ENCODE data around the gene TP53TG5. TPM values are rescaled to one million over a fixed set of nuclear protein-coding genes. Genes with fewer than 3 reads are reported as not detected.

TP53TG5 gene
- total RNA-seq, 1 donor from 2014 or later, result 0.08 TPM

DNA sequence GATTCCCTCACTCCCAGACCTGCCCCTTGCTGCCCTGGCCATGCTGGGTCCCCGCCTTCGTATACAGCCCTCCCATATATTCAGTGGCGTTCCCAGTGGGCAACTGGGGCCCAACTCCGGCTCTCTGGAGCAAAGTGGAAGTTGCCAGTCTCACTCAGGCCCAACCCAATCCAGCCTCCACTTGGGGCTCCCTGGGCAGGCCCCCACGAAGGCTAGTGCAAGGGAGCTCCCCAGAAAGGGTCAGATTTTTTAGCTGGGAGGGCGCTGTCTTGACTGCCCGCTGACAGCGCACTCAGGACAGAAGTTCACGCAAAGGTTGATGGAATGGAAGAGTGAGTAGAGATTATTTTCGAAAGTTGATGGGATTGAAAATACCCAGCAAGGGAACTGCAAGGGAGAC is 5.9 kb downstream of the TP53TG5 start:
- Mint-ChIP-seq H3K9me3 (no peaks in the 10 kb centered on the region), H3K4me3 (peak overlapping the region; percentile 45), H3K36me3 (ENCODE audit: low read depth) (peaks cover 20% of the 10 kb centered on the region), H3K27me3 (ENCODE audit: insufficient read depth) (no peaks in the 10 kb centered on the region), H3K4me1 (ENCODE audit: low read depth) (peaks cover 35% of the 10 kb centered on the region), H3K27ac (peak overlapping the region; percentile 34)
- DNase-seq (ENCODE audit: low spot score), result no peak
- intact Hi-C loops (cut with micrococcal nuclease), result no loop called here

DNA sequence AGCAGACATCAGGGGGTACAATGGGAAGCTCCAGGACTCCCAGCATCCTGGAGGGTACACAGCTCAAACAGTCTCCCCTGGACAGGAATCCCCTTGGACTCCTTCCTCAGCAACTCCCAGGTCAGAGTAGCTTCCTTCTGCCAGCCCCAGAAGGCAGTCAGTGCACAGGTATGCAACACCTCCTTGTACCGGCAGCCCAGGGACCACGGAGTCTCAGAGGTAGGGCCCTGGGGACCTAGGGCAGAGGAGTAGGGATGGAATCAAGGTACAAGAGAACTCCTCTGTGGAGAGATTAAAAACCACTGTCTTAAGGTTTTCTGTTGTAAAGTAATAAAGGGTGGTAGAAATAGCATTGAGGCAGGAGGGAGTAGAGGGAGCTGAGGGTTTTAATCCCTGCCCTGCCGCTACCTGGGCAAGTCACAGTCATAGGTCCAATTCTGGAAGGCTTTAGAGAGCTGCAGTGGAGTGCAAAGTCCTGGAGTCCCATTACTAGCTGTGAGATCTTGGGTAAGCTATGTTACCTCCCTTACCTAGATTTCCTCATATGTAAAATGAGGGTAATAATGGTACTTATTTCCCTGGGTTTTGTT is 7.5 kb downstream of the TP53TG5 start:
- H3K27me3 Mint-ChIP-seq (ENCODE audit: insufficient read depth), result no peaks in the 10 kb centered on the region
- H3K27ac Mint-ChIP-seq, result no peak overlapping the region
- peaks cover 45% of the 10 kb centered on the region for H3K4me1 Mint-ChIP-seq (ENCODE audit: low read depth)
- H3K4me3 Mint-ChIP-seq, result no peak overlapping the region
- H3K9me3 Mint-ChIP-seq, result no peaks in the 10 kb centered on the region
- intact Hi-C loops (cut with micrococcal nuclease), result no loop called here
- H3K36me3 Mint-ChIP-seq (ENCODE audit: low read depth), result peaks cover 31% of the 10 kb centered on the region
- DNase-seq (ENCODE audit: low spot score), result no peak

DNA sequence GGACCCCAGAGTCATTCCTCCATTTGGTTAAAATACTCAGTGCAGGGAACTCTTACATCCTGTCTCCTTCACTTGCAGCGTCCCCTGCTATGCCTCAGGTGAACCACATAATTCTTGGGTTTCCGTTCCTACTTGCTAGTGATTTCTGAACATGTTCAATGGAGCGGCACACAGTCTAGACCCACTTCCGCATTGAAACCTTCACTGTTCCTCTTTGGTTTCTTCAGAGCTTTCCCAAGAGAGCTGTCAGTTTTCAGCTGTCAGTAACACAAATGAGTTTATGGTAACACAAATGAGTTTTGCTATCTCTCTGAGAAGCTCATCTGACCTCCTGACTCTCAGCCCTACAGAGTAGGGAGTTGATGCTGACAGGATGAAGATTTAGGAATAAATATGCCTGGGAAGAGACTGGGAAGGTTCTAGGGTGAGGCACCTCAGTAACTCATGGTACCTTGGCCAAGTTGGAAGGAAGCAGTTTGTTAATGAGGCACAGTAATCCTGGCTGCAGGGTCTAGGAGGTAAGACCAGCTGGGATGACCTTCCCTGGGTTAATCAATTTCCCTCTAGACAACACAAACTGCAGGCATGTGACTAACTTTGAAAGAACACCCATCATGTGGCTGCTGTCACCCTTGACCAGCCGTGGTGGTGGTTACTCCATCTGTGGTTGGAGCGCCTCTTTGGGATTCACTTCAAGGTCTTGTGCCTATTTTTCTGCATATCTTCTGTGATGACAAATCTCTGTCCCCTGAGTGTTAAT is 9.7 kb downstream of the TP53TG5 start:
- H3K36me3 Mint-ChIP-seq (ENCODE audit: low read depth), result peaks cover 38% of the 10 kb centered on the region
- intact Hi-C loops (cut with micrococcal nuclease), result no loop called here
- H3K27me3 Mint-ChIP-seq (ENCODE audit: insufficient read depth), result no peaks in the 10 kb centered on the region
- H3K9me3 Mint-ChIP-seq, result no peaks in the 10 kb centered on the region
- peak; percentile 39 for DNase-seq (ENCODE audit: low spot score)
- peaks cover 54% of the 10 kb centered on the region for H3K4me1 Mint-ChIP-seq (ENCODE audit: low read depth)
- peak overlapping the region; percentile 42 for H3K27ac Mint-ChIP-seq
- peak overlapping the region; percentile 1 for H3K4me3 Mint-ChIP-seq

DNA sequence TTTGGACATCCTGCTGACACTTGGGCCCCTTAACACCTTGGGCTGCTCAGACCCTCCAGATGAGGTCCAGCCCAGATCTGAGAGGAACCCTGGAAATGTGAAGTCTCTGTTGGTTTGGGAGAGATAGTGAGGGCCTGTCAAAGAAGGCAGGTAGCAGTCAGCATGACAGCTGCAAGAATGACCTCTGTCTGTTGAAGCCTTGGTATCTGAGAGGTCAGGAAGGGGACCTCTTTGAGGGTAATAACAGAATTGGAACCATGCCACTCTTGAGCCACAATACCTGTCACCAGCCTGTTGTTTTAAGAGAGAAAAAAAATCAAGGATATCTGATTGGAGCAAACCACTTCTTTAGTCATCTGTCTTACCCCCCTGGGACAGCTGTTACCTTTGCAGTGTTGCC is 11.0 kb downstream of the TP53TG5 start:
- intact Hi-C loops (cut with micrococcal nuclease), result no loop called here
- H3K4me3 Mint-ChIP-seq, result no peak overlapping the region
- peaks cover 38% of the 10 kb centered on the region for H3K36me3 Mint-ChIP-seq (ENCODE audit: low read depth)
- no peak overlapping the region for H3K27ac Mint-ChIP-seq
- DNase-seq (ENCODE audit: low spot score), result no peak
- peaks cover 56% of the 10 kb centered on the region for H3K4me1 Mint-ChIP-seq (ENCODE audit: low read depth)
- no peaks in the 10 kb centered on the region for H3K27me3 Mint-ChIP-seq (ENCODE audit: insufficient read depth)
- H3K9me3 Mint-ChIP-seq, result no peaks in the 10 kb centered on the region

DNA sequence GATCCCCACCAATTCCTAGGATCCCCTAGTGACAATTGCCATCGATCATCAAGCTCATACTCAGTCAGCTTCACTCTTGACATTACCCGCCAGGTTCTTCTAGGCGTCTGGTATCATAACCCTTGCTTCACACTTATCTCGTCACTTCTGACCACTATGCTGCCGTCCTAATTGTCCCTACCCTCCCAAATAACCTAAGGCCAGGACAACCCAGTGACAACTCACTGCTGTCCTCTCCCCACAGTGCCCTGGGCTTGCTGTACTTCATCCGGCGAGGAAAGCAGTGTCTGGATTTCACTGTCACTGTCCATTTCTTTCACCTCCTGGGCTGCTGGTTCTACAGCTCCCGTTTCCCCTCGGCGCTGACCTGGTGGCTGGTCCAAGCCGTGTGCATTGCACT is 11.5 kb downstream of the TP53TG5 start:
- Mint-ChIP-seq H3K4me3 (no peak overlapping the region), H3K27ac (no peak overlapping the region), H3K27me3 (ENCODE audit: insufficient read depth) (no peaks in the 10 kb centered on the region), H3K9me3 (no peaks in the 10 kb centered on the region), H3K4me1 (ENCODE audit: low read depth) (peaks cover 59% of the 10 kb centered on the region), H3K36me3 (ENCODE audit: low read depth) (peaks cover 38% of the 10 kb centered on the region)
- no peak for DNase-seq (ENCODE audit: low spot score)
- intact Hi-C loops (cut with micrococcal nuclease), result no loop called here

DNA sequence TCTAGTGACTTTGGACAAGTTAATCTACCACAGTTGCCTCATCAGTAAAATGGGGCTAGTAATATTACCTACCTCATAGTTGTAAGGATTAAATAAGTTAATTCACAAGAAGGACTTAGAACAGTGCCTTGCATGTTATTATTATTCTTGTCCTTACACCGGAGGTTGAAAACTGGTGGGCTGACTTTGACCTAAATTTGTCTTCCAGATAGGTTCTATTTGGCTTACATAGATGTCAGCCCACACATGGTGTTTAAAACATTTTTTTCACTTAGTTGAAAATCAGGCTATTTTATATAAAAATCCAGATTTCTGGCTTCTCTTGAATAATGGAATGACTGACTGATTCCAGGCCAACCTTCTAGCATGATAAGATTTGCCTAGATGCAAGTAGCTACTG is 11.9 kb downstream of the TP53TG5 start:
- no peaks in the 10 kb centered on the region for H3K9me3 Mint-ChIP-seq
- H3K4me3 Mint-ChIP-seq, result no peak overlapping the region
- no peak for DNase-seq (ENCODE audit: low spot score)
- intact Hi-C loops (cut with micrococcal nuclease), result no loop called here
- H3K27ac Mint-ChIP-seq, result no peak overlapping the region
- H3K4me1 Mint-ChIP-seq (ENCODE audit: low read depth), result peaks cover 59% of the 10 kb centered on the region
- H3K36me3 Mint-ChIP-seq (ENCODE audit: low read depth), result peaks cover 36% of the 10 kb centered on the region
- H3K27me3 Mint-ChIP-seq (ENCODE audit: insufficient read depth), result no peaks in the 10 kb centered on the region

DNA sequence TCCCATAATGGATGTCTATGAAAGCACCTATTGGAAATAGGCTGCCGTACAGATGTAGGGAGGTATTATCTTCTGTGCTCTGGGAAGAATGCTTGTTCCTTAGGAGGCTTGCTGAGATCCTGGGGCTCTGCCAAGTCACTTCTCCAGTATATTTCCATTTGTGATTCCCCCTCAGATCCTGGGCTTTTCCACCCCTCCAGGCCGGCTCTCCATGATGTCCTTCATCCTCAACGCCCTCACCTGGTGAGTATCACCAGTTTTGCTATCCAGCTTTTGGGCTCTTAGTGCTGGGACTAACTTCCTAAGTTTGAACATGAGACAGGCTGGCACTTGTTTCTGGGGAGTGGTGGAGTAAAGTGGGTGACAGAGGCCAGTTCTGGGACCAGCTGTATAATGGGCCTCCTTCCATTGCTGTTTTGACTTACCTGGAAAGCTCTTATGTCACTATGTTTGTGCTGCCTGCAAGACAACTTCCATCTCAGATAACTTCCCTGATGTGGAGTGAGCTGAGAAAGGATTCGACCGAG is 12.6 kb downstream of the TP53TG5 start:
- peaks cover 34% of the 10 kb centered on the region for H3K36me3 Mint-ChIP-seq (ENCODE audit: low read depth)
- peaks cover 59% of the 10 kb centered on the region for H3K4me1 Mint-ChIP-seq (ENCODE audit: low read depth)
- no peak overlapping the region for H3K4me3 Mint-ChIP-seq
- H3K9me3 Mint-ChIP-seq, result no peaks in the 10 kb centered on the region
- no peak overlapping the region for H3K27ac Mint-ChIP-seq
- H3K27me3 Mint-ChIP-seq (ENCODE audit: insufficient read depth), result no peaks in the 10 kb centered on the region
- no peak for DNase-seq (ENCODE audit: low spot score)
- intact Hi-C loops (cut with micrococcal nuclease), result no loop called here

DNA sequence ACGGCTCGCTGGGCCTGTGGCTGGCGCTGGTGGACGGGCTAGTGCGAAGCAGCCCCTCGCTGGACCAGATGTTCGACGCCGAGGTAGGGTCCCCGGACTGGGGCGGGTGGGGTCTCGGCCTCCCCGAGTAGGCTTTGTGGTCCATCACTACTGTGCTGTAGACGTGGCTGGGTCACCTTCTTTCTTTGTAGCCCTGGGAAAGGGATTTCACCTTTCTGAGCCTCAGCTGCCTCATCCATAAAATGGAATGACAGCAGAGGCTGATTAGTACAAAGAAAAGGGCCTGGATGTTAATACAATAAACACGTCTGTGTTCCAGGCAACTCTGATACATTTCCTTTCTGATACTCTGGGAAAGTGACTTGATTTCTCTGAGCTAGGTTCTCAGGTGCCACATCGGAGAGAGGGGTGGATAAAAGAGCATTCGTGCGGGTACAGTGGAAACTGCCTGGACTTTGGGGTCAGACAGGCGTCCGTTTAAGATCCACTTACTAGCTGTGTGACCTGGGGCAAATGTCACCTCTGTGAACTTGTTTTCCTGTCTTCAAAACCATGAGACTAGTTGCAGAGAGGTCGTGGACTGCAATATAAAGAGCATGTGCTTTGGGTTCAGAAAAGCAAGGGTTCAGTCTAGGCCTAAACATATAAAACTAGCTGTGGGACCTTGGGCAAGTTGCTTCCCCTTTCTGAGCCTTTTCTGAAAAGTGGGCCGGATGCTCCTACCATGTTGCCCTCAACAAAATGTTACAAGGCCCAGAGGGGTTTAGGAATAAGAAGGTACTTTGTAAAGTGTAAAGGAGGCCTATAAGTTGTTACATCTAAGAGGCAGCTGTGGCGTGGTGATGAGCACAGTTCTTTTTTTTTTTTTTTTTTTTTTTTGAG is 14.3 kb downstream of the TP53TG5 start:
- H3K27me3 Mint-ChIP-seq (ENCODE audit: insufficient read depth), result no peaks in the 10 kb centered on the region
- H3K36me3 Mint-ChIP-seq (ENCODE audit: low read depth), result peaks cover 31% of the 10 kb centered on the region
- no peak for DNase-seq (ENCODE audit: low spot score)
- intact Hi-C loops (cut with micrococcal nuclease), result loop anchor here (1.0 to 5.0 kb wide), 12 partner anchors 9 to 607 kb away; partner anchors contain the start of genes ACOT8, DNTTIP1, PIGT and SDC4
- H3K9me3 Mint-ChIP-seq, result no peaks in the 10 kb centered on the region
- peak overlapping the region; percentile 97 for H3K27ac Mint-ChIP-seq
- peak overlapping the region; percentile 95 for H3K4me3 Mint-ChIP-seq
- H3K4me1 Mint-ChIP-seq (ENCODE audit: low read depth), result peaks cover 69% of the 10 kb centered on the region

DNA sequence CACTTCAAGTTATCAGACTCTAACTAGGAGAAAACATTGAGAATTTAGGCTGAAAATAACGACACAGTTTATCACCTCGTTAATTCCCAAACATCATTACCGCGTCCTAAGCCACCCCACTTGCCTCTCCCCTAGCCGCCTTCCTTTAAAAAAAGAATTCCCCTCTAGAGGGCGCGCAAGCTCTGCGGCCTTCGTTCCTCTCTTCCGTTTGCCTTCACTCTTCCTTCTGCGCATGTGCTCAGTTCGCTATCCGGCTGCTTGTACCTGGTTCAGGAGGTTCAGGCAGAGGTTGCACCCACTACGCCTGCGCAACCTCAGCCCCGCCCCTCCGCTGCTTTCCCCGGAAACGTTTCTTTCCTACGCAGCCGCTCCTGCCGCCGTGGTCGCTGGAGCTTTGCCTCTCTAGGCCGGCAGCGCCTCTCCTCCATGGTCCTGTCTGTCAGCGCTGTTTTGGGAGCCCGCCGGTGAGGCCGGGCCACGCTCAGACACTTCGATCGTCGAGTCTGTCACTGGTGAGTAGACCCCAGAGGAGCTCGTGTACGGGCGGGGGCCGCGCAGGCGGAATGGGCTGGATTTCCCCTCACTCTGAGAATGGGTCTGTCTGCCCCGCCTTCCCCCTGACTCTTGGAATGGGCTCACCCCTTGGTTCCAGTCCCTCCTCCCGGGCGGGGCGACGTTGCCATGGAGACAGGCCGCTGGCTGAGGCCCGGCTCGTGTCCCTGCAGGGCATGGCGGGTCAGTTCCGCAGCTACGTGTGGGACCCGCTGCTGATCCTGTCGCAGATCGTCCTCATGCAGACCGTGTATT is 15.1 kb downstream of the TP53TG5 start, which contains the start of gene SYS1:
SYS1 (plus strand) TSS at position 353 of the 807 bp plus-strand sequence; CDS start at position 729, 376 bp downstream.
- DNase-seq (ENCODE audit: low spot score), result peak; percentile 97
- Mint-ChIP-seq H3K36me3 (ENCODE audit: low read depth) (peaks cover 25% of the 10 kb centered on the region), H3K9me3 (no peaks in the 10 kb centered on the region), H3K27me3 (ENCODE audit: insufficient read depth) (no peaks in the 10 kb centered on the region), H3K4me3 (peak within 1 kb of the TSS; percentile 95), H3K27ac (peak within 1 kb of the TSS; percentile 97), H3K4me1 (ENCODE audit: low read depth) (peaks cover 69% of the 10 kb centered on the region)
- intact Hi-C loops (cut with micrococcal nuclease), result loop anchor here (1.0 to 5.0 kb wide), 12 partner anchors 8 to 608 kb away; partner anchors contain the start of genes ACOT8, DNTTIP1, PIGT and SDC4

DNA sequence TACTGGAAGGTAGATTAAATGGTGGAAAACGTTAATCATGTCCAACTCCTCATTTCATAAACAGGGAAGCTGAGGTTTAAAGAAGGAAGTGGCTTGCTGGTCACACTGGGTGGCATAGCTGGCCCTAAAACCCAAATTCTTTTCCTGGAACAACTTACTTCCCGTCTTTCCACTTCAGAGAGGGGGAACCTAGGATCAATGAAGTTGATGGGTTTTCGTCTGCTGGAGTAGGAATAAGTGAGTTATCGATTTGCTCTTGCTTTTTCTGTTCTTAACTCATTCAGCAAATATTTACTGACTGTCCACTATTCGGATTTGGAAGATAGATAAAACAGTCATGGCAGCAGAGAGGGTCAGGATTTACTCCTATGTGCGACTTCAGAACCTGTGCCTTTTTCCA is 16.3 kb downstream of the TP53TG5 start:
- H3K4me3 Mint-ChIP-seq, result no peak overlapping the region
- H3K9me3 Mint-ChIP-seq, result no peaks in the 10 kb centered on the region
- intact Hi-C loops (cut with micrococcal nuclease), result loop anchor here (2.0 to 5.0 kb wide), 5 partner anchors 45 to 609 kb away; partner anchors contain the start of genes ACOT8, DNTTIP1, WFDC3 and YWHAB
- peaks cover 69% of the 10 kb centered on the region for H3K4me1 Mint-ChIP-seq (ENCODE audit: low read depth)
- no peaks in the 10 kb centered on the region for H3K27me3 Mint-ChIP-seq (ENCODE audit: insufficient read depth)
- DNase-seq (ENCODE audit: low spot score), result no peak
- no peak overlapping the region for H3K27ac Mint-ChIP-seq
- H3K36me3 Mint-ChIP-seq (ENCODE audit: low read depth), result peaks cover 15% of the 10 kb centered on the region

DNA sequence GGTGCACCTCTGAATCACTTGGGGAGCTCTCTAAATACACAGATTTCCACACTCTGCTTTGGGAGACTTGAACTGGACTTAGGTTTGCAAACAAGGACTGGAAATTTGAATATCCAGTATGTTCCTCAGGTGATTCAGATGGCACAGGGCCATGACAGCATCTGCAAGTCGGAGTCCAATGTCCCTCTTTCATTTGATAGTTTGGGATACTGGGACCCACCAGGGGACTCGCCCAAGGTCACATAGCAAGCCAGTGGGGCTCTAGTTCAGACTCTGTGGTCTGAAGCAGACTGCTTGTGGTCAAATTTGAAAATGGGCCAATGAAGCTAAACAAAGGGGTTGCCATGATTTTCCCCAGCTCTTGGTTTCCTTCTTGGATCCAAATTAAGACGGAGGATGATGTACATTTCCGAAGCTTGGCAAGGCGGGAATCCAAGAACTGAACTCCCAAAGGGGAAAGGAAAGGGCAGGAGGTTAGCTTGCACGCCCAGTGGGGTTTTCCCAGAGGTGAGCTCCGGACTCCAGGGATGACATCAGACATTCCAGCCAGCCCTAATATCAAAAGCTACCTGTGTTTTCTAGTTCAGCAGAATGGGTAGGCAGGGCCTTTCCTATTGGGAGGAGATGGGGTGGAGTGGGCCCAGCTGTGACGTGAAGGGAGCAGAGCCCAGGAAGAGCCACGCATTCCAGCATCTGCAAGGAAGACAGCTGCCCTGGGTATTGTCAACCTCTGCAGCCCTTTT is 18.5 kb downstream of the TP53TG5 start:
- Mint-ChIP-seq H3K4me3 (no peak overlapping the region), H3K27me3 (ENCODE audit: insufficient read depth) (no peaks in the 10 kb centered on the region), H3K27ac (no peak overlapping the region), H3K9me3 (no peaks in the 10 kb centered on the region), H3K36me3 (ENCODE audit: low read depth) (no peaks in the 10 kb centered on the region), H3K4me1 (ENCODE audit: low read depth) (peaks cover 72% of the 10 kb centered on the region)
- intact Hi-C loops (cut with micrococcal nuclease), result loop anchor here (5.0 kb wide), 4 partner anchors 392 to 498 kb away; partner anchors contain the start of genes ACOT8, DNTTIP1, STK4 and WFDC3
- no peak for DNase-seq (ENCODE audit: low spot score)

Measured in activated T-helper 1 cell treated with anti-CD3 and anti-CD28 coated beads, Interleukin-12 subunit alpha, Interleukin-12 subunit beta, Interleukin-2, Interleukin-4 antibody, amounts not matched to agents 30 ng/mL and 10 ng/mL and 1 ng/mL, durations not matched to agents 14 hours and 24 hours and 36 hours (primary cell).